ENCODE results near the gene CDC20B. TPM values are rescaled to one million over a fixed set of nuclear protein-coding genes. Genes with fewer than 3 reads are reported as not detected.

Gene CDC20B
- total and polyA plus RNA-seq, 4 donors = 0.28 TPM; not detected in 3

- no peak for DNase-seq (ENCODE audit: low spot score)
- TF ChIP-seq REST (IDR thresholded peaks at IDR 0.05) = no peak
Measured at GRCh38 chr5:55220433-55221185, 47.6 kb upstream of the CDC20B start.

GRCh38 chr5:55219770-55220169 is 46.8 kb upstream of the CDC20B start:
- DNase-seq (ENCODE audit: low spot score) = no peak
- Histone ChIP-seq H3K9me3 (ENCODE audit: control insufficient read depth in 4 of 4, low read length in 3 of 4) (peaks cover 0 to 10% (median 0%) of the 10 kb centered on the region in 4 donors), H3K27ac (ENCODE audit: low read depth in 1 of 2, low read length in 2 of 2) (no peak overlapping the region), H3K36me3 (ENCODE audit: control insufficient read depth in 4 of 4, insufficient read depth in 3 of 4, low read depth in 1 of 4, low read length in 3 of 4) (no peaks in the 10 kb centered on the region), H3K9ac (ENCODE audit: low read depth in 1 of 2, low read length in 2 of 2) (no peak overlapping the region), H3K4me3 (ENCODE audit: low read depth in 1 of 3, low read length in 3 of 3) (no peak overlapping the region), H3K27me3 (ENCODE audit: control insufficient read depth in 4 of 4, insufficient read depth in 4 of 4, low read length in 3 of 4) (peaks cover 0 to 24% (median 7%) of the 10 kb centered on the region in 4 donors), H3K4me1 (ENCODE audit: control insufficient read depth in 4 of 4, insufficient read depth in 4 of 4, low read length in 3 of 4) (peaks cover 0 to 8% (median 1%) of the 10 kb centered on the region in 4 donors)
- 88% methylated on average over 3 of the region's 3 CpGs for WGBS
- TF ChIP-seq TAF1 (conservative IDR thresholded peaks at IDR 0.05) (no peak), FOXA2 (IDR thresholded peaks at IDR 0.05) (no peak), GABPA (IDR thresholded peaks at IDR 0.05 in 1 of 2, conservative IDR thresholded peaks at IDR 0.05 in 1 of 2) (no peak), ATF3 (IDR thresholded peaks at IDR 0.05) (no peak), NR2F2 (IDR thresholded peaks at IDR 0.05) (no peak), CTCF (IDR thresholded peaks at IDR 0.05; ENCODE audit: low read depth, low read length, missing input control) (no peak), RXRA (IDR thresholded peaks at IDR 0.05) (no peak), HNF4G (IDR thresholded peaks at IDR 0.05) (no peak), MAX (IDR thresholded peaks at IDR 0.05) (no peak), JUND (IDR thresholded peaks at IDR 0.05) (no peak), SP1 (IDR thresholded peaks at IDR 0.05) (no peak), EGR1 (IDR thresholded peaks at IDR 0.05; ENCODE audit: low read depth in 2 of 2) (no peak), ZBTB33 (IDR thresholded peaks at IDR 0.05) (no peak)

More at GRCh38 chr5:55220433-55221185, 47.6 kb upstream of the CDC20B start:
- Histone ChIP-seq H3K36me3 (ENCODE audit: control insufficient read depth in 4 of 4, insufficient read depth in 3 of 4, low read depth in 1 of 4, low read length in 3 of 4) (no peaks in the 10 kb centered on the region), H3K9ac (ENCODE audit: low read depth in 1 of 2, low read length in 2 of 2) (no peak overlapping the region), H3K27me3 (ENCODE audit: control insufficient read depth in 4 of 4, insufficient read depth in 4 of 4, low read length in 3 of 4) (peaks cover 0 to 24% (median 9%) of the 10 kb centered on the region in 4 donors), H3K9me3 (ENCODE audit: control insufficient read depth in 4 of 4, low read length in 3 of 4) (peaks cover 0 to 10% (median 0%) of the 10 kb centered on the region in 4 donors), H3K4me1 (ENCODE audit: control insufficient read depth in 4 of 4, insufficient read depth in 4 of 4, low read length in 3 of 4) (peaks cover 0 to 8% (median 1%) of the 10 kb centered on the region in 4 donors), H3K27ac (ENCODE audit: low read depth in 1 of 2, low read length in 2 of 2) (no peak overlapping the region), H3K4me3 (ENCODE audit: low read depth in 1 of 3, low read length in 3 of 3) (peak overlapping the region in 1 of 3 donors; percentile 33)
- WGBS = 7% methylated on average over 62 of the region's 62 CpGs

Measured in liver (tissue), 9 donors.